Keratinocyte (primary cell): ENCODE measurements around the gene TRIM45. TPM values are rescaled to one million over a fixed set of nuclear protein-coding genes. Genes with fewer than 3 reads are reported as not detected.

Experiments used
- DNase-seq: peaks from one replicate; pipeline ENCODE4 v3.0.0-alpha.2; 2011; ENCODE audit warnings: low read depth, missing footprints, low spot score
- FAIRE-seq: peaks from 2 replicates; lab custom pipeline; 2011; peaks lifted over from hg19 to GRCh38; lab: Jason Lieb, UNC
- H2AFZ ChIP-seq: 2 replicates; pipeline ENCODE4 v1.6.0; 2012; ENCODE audit warnings: low read length, control low read depth, inconsistent platforms; ENCODE audit not compliant: control insufficient read depth
- H3K27ac ChIP-seq: 2 replicates; pipeline ENCODE4 v1.5.1; 2011; ENCODE audit warnings: low read length; ENCODE audit not compliant: control insufficient read depth, insufficient read depth
- H3K27me3 ChIP-seq: 3 replicates; pipeline ENCODE4 v1.6.0; 2011; ENCODE audit warnings: low read length; ENCODE audit not compliant: control insufficient read depth, insufficient read depth; ENCODE audit errors: extremely low read depth
- H3K36me3 ChIP-seq, 2 experiments: 2 replicates in 1 of 2; 3 replicates in 1 of 2; pipeline ENCODE4 v1.5.1; 2011; ENCODE audit warnings: low read length in 2 of 2, mild to moderate bottlenecking in 1 of 2; ENCODE audit not compliant: control insufficient read depth in 2 of 2, insufficient read depth in 2 of 2; ENCODE audit errors: extremely low read depth in 1 of 2
- H3K4me1 ChIP-seq: 3 replicates; pipeline ENCODE4 v1.5.1; 2011; ENCODE audit warnings: low read length; ENCODE audit not compliant: control insufficient read depth, insufficient read depth; ENCODE audit errors: extremely low read depth
- H3K4me2 ChIP-seq: 3 replicates; pipeline ENCODE4 v1.6.0; 2011; ENCODE audit warnings: low read depth, low read length; ENCODE audit not compliant: control insufficient read depth, insufficient read depth; ENCODE audit errors: extremely low read depth
- H3K4me3 ChIP-seq, 3 experiments: fragments of 200-600 bp in 1 of 3; sonication (generic) in 1 of 3; 2 replicates in 2 of 3; 3 replicates in 1 of 3; pipeline ENCODE4 v1.5.1; 2011 to 2016; ENCODE audit warnings: low read length in 3 of 3, mild to moderate bottlenecking in 3 of 3, control low read depth in 2 of 3, inconsistent platforms in 1 of 3, low read depth in 1 of 3, mixed read lengths in 1 of 3, mixed run types in 1 of 3, moderate library complexity in 1 of 3; ENCODE audit not compliant: control insufficient read depth in 2 of 3, insufficient read depth in 2 of 3; ENCODE audit errors: extremely low read depth in 1 of 3
- H3K79me2 ChIP-seq: 2 replicates; pipeline ENCODE4 v1.6.0; 2012; ENCODE audit warnings: low read length; ENCODE audit not compliant: control insufficient read depth, insufficient read depth
- H3K9ac ChIP-seq: 3 replicates; pipeline ENCODE4 v1.6.0; 2011; ENCODE audit warnings: low read length; ENCODE audit not compliant: control insufficient read depth, insufficient read depth; ENCODE audit errors: extremely low read depth
- H3K9me1 ChIP-seq: 3 replicates; pipeline ENCODE4 v1.6.0; 2011; ENCODE audit warnings: low read length; ENCODE audit not compliant: control insufficient read depth, insufficient read depth; ENCODE audit errors: extremely low read depth
- H3K9me3 ChIP-seq: 2 replicates; pipeline ENCODE4 v1.5.1; 2012; ENCODE audit warnings: low read depth, low read length; ENCODE audit not compliant: control insufficient read depth
- H4K20me1 ChIP-seq: 3 replicates; pipeline ENCODE4 v1.6.0; 2011; ENCODE audit warnings: low read length; ENCODE audit not compliant: control insufficient read depth, insufficient read depth; ENCODE audit errors: extremely low read depth
- CTCF ChIP-seq, 3 experiments: IDR thresholded peaks in 1 of 3; conservative IDR thresholded peaks in 1 of 3; optimal IDR thresholded peaks in 1 of 3; 2 replicates in 2 of 3; 3 replicates in 1 of 3; pipeline versions ENCODE3 to v1.5.1; 2011; ENCODE audit warnings: low read length in 3 of 3, mild to moderate bottlenecking in 3 of 3, moderate library complexity in 2 of 3, control low read depth in 1 of 3, inconsistent platforms in 1 of 3; ENCODE audit not compliant: insufficient read depth in 2 of 3; ENCODE audit errors: extremely low read depth in 1 of 3
- EZH2 ChIP-seq: IDR thresholded peaks from one replicate; pipeline ENCODE4 v1.6.1; 2012; ENCODE audit warnings: inconsistent platforms, mild to moderate bottlenecking, low read length, moderate library complexity
- dilution Hi-C: fragments of 300-500 bp; cut with MboI; formaldehyde crosslinking; loops from one replicate; pipeline ENCODE4 v1.7.0; 2020; ENCODE audit warnings: low sequenced_read_pairs; ENCODE audit not compliant: extremely low pct_ligation_motif_present
- polyA plus RNA-seq, 5 experiments: library from polyadenylated mRNA; depleted of rRNA in 3 of 5; stranded (reverse) in 3 of 5; stranded (forward) in 1 of 5; unstranded in 1 of 5; fragments of >200 nt; gene quantifications; 1 replicate in 1 of 5; 2 replicates in 3 of 5; 3 replicates in 1 of 5; pipeline versions ENCODE4 v1.2.1 to v1.2.3, GENCODE V29; 2011 to 2012; ENCODE audit warnings: missing spikeins in 2 of 5, low read depth in 1 of 5, low replicate concordance in 1 of 5

Gene TRIM45
- polyA plus RNA-seq, 1 donor (not counting 4 experiments of a cell fraction or from before 2014, with no cell fraction given), result 2.7 TPM

GRCh38 chr1:117143871-117144270, 22.3 kb upstream of the TRIM45 start:
- H3K9me3 ChIP-seq, result no peaks in the 10 kb centered on the region
- FAIRE-seq (no peak), DNase-seq (no peak)
- dilution Hi-C loops, result no loop called here
- H2AFZ ChIP-seq, result no peak overlapping the region
- H3K36me3 ChIP-seq, result no peaks in the 10 kb centered on the region
- no peak overlapping the region for H3K9ac ChIP-seq
- H3K79me2 ChIP-seq, result no peaks in the 10 kb centered on the region
- H3K9me1 ChIP-seq, result no peaks in the 10 kb centered on the region
- no peaks in the 10 kb centered on the region for H4K20me1 ChIP-seq
- no peak overlapping the region for H3K27ac ChIP-seq
- no peak overlapping the region for H3K4me2 ChIP-seq
- no peaks in the 10 kb centered on the region for H3K27me3 ChIP-seq
- H3K4me3 ChIP-seq, result no peak overlapping the region
- peaks cover 9% of the 10 kb centered on the region for H3K4me1 ChIP-seq
- TF ChIP-seq CTCF (optimal IDR thresholded peaks at IDR 0.05 in 1 of 3, IDR thresholded peaks at IDR 0.05 in 1 of 3, conservative IDR thresholded peaks at IDR 0.05 in 1 of 3; ENCODE audit: extremely low read depth in 1 of 3, insufficient read depth in 2 of 3, low read length in 3 of 3) (no peak), EZH2 (no peak)

DNA sequence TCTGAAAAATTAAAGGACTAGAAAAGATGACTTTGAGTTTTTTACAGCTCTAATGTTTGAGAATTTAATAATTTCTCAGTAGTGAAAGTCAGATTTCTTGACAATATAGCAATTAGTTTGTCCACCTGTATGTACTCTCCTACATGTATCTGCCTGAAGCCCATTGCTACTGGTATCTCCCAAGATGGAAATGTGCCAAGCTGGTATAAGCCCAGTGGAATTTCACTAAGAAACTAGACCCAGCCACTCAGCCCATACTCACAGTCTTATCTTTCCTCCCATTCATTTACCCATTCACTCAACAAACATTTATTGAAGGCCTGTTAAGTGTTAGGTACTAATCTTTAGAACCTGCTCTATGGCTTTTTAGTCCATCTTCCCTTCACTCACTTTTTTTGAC, 21.6 kb upstream of the TRIM45 start:
- Histone ChIP-seq H3K79me2 (no peaks in the 10 kb centered on the region), H3K9me3 (no peaks in the 10 kb centered on the region), H4K20me1 (no peaks in the 10 kb centered on the region), H3K4me1 (peaks cover 9% of the 10 kb centered on the region), H3K4me2 (no peak overlapping the region), H3K27me3 (no peaks in the 10 kb centered on the region), H3K4me3 (no peak overlapping the region), H3K27ac (no peak overlapping the region), H2AFZ (no peak overlapping the region), H3K9me1 (no peaks in the 10 kb centered on the region), H3K36me3 (no peaks in the 10 kb centered on the region), H3K9ac (no peak overlapping the region)
- dilution Hi-C loops, result no loop called here
- FAIRE-seq, result no peak
- no peak for DNase-seq
- TF ChIP-seq CTCF (optimal IDR thresholded peaks at IDR 0.05 in 1 of 3, IDR thresholded peaks at IDR 0.05 in 1 of 3, conservative IDR thresholded peaks at IDR 0.05 in 1 of 3; ENCODE audit: extremely low read depth in 1 of 3, insufficient read depth in 2 of 3, low read length in 3 of 3) (no peak), EZH2 (no peak)
